Heart left ventricle (tissue), 16 donors: ENCODE data around the gene SOHLH2. TPM values are rescaled to one million over a fixed set of nuclear protein-coding genes. Genes with fewer than 3 reads are reported as not detected.

Source experiments
- ATAC-seq, 4 donors: fragments of 200-7000 bp; cut with Tn5 transposase; one replicate each; pipeline ENCODE4 v1.9.1; 2020 to 2022; ENCODE audit warnings: moderate library complexity in 4 of 4, mild to moderate bottlenecking in 3 of 4, moderate number of reproducible peaks in 1 of 4
- DNase-seq, 5 donors: peaks; one replicate each; pipeline ENCODE4 v3.0.0-alpha.2; 2020
- H3K27ac ChIP-seq, 12 donors: fragments of 200-600 bp; sonication (generic) in 4 of 12; one replicate each; pipeline versions ENCODE4 v1.5.0 to v1.8.0; 2016 to 2022; ENCODE audit warnings: mild to moderate bottlenecking in 2 of 12
- H3K27me3 ChIP-seq, 9 donors: fragments of 200-600 bp; sonication (generic) in 2 of 9; one replicate each; pipeline versions ENCODE4 v1.5.1 to v1.8.0; 2016 to 2022; ENCODE audit warnings: mild to moderate bottlenecking in 3 of 9
- H3K36me3 ChIP-seq, 9 donors: fragments of 200-600 bp; sonication (generic) in 2 of 9; one replicate each; pipeline versions ENCODE4 v1.5.0 to v1.8.0; 2018 to 2022; ENCODE audit warnings: mild to moderate bottlenecking in 2 of 9
- H3K4me1 ChIP-seq, 12 donors: fragments of 200-600 bp; sonication (generic) in 4 of 12; one replicate each; pipeline versions ENCODE4 v1.5.0 to v1.8.0; 2016 to 2022; ENCODE audit warnings: mild to moderate bottlenecking in 3 of 12
- H3K4me3 ChIP-seq, 12 donors: fragments of 200-600 bp; sonication (generic) in 4 of 12; one replicate each; pipeline versions ENCODE4 v1.5.0 to v1.8.0; 2017 to 2022; ENCODE audit warnings: mild to moderate bottlenecking in 9 of 12, moderate library complexity in 4 of 12
- H3K9me3 ChIP-seq, 12 donors: fragments of 200-600 bp; sonication (generic) in 4 of 12; one replicate each; pipeline versions ENCODE4 v1.5.0 to v1.8.0; 2016 to 2022; ENCODE audit warnings: mild to moderate bottlenecking in 1 of 12
- POLR2A ChIP-seq, 2 donors: fragments of 450-650 bp; IDR thresholded peaks; one replicate each; pipeline ENCODE4 v1.6.1; 2017; ENCODE audit warnings: antibody characterized with exemption in 2 of 2, mild to moderate bottlenecking in 2 of 2, moderate library complexity in 2 of 2
- WGBS, 4 donors: extraction: QIAGEN DNeasy Blood & Tissue Kit in 2 of 4; methylation state at CpG; one replicate each; pipeline versions ENCODE4 v1.1.5 to v1.1.7; 2013 to 2018; 5-methylcytosine and 5-hydroxymethylcytosine counted together
- intact Hi-C, 10 donors: fragments of 100-400 bp; cut with DNase I; formaldehyde crosslinking; loops; one replicate each; pipeline versions ENCODE4 v1.11.1 to v1.14.2; 2022
- polyA plus RNA-seq, 2 donors: library from polyadenylated mRNA; stranded (reverse); fragments of 200-250 nt; gene quantifications; one replicate each; pipeline ENCODE4 v1.2.3, GENCODE V29; 2013
- total RNA-seq, 9 donors: library from RNA; depleted of rRNA in 2 of 9; stranded (reverse); fragments of >200 nt in 2 of 9; fragmentation: NEBNext Ultra II Directional in 3 of 9; extraction: Animal tissue kit (Norgen Biotek cat#: 25700) in 3 of 9; gene quantifications; one replicate each; pipeline versions ENCODE4 v1.1.0 to v1.2.4, GENCODE V29; 2016 to 2023
- TF ChIP-seq, protein P1 (sequence below), 12 donors: fragments of 200-600 bp; sonication (generic) in 4 of 12; IDR thresholded peaks; one replicate each; pipeline versions ENCODE4 v1.5.0 to v1.8.0; 2018 to 2022; ENCODE audit warnings: antibody characterized with exemption in 12 of 12, mild to moderate bottlenecking in 5 of 12
- donor health status: ischemic (EF 13 %, LVEDD 7.1; RV severe dilation, severe dysfunction).
- donor health status: healthy with polysubstance abuse.
- donor health status: DM: no; HTN: yes; CAD: no.
- donor health status: DM: no; HTN: no; CAD: no.
- donor health status: ischemic (EF 25% LVEDD 6.9; RV normal size, moderate dysfunction).
- donor health status: ischemic (EF 25% LVEDD 5.7; RV mildly dilated, moderate dysfunction).
- donor health status: healthy.
- donor health status: DM: yes; HTN: yes; CAD: no.
- donor health status: ischemic (EF 35%, LVEDD 5.7; RV mildly dilated, moderate dysfunction).
- donor health status: nonischemic (EF 11% LVEDD 7.7; RV severe dilation, severe dysfunction).
- donor health status: DM: yes; HTN: yes; CAD: no.
- donor health status: PGD.
- donor health status: ischemic (EF 29% LVEDD 5.4; RV normal size, mild dysfunction).
- donor health status: nonischemic (EF 23%, LVEDD 6.1; RV moderate dilation, normal function).

The SOHLH2 gene
- total and polyA plus RNA-seq, 11 donors: 0.15 to 2.9 (median 0.68) TPM; not detected in 4

DNA sequence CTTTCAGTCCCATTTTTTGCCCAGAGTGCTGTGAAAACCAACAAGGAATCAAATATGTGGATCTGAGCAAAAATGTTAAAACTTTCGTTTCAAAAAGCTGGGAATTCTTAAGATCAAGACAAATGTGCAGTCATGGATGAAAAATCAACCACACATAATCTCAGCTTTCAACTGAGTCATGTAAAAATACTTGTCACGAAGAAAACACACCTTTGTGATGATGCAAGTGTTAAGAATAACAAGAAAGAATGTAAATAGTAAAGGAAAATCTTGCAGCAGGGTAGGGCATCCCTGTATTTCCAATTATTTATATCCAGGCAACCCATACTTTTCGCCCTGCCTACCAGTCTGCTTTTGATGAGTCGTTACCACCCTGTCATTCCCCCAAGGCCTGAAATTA is 55.7 kb downstream of the SOHLH2 start:
- no peak for TF ChIP-seq POLR2A (IDR thresholded peaks at IDR 0.05)
- TF ChIP-seq, protein P1, sequence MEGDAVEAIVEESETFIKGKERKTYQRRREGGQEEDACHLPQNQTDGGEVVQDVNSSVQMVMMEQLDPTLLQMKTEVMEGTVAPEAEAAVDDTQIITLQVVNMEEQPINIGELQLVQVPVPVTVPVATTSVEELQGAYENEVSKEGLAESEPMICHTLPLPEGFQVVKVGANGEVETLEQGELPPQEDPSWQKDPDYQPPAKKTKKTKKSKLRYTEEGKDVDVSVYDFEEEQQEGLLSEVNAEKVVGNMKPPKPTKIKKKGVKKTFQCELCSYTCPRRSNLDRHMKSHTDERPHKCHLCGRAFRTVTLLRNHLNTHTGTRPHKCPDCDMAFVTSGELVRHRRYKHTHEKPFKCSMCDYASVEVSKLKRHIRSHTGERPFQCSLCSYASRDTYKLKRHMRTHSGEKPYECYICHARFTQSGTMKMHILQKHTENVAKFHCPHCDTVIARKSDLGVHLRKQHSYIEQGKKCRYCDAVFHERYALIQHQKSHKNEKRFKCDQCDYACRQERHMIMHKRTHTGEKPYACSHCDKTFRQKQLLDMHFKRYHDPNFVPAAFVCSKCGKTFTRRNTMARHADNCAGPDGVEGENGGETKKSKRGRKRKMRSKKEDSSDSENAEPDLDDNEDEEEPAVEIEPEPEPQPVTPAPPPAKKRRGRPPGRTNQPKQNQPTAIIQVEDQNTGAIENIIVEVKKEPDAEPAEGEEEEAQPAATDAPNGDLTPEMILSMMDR (IDR thresholded peaks at IDR 0.05): no peak
- Histone ChIP-seq H3K27me3 (peaks cover 0 to 4% (median 0%) of the 10 kb centered on the region in 9 donors), H3K27ac (no peak overlapping the region), H3K4me1 (peaks cover 0 to 15% (median 5%) of the 10 kb centered on the region in 12 donors), H3K36me3 (no peaks in the 10 kb centered on the region), H3K4me3 (no peak overlapping the region), H3K9me3 (no peaks in the 10 kb centered on the region)
- DNase-seq (no peak), ATAC-seq (no peak)
- 77 to 88% (median 80%) methylated on average over 4 of the region's 4 CpGs for WGBS, 4 donors
- intact Hi-C loops: loop anchor here in 1 of 10 donors (10.0 kb wide), 1 partner anchor 106 kb away; no protein-coding TSS in a partner anchor

DNA sequence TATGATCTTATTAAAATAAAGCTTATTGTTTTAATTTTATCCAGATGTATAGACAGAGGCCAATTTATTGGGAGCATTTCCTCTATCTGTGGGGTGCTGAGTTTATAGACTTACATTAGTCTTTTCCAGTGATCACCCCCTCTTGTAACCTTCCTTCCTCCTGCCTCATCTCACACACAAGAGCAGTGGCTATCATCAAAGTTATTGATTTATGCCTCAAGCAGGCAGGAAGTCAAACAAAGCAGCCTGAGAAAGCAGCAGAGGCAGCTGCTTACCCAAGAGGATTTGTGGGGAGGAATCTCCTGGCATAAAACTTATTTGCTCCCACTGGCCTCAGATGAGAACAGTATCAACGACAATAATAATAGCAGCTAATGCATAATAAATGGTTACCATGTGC is 56.9 kb downstream of the SOHLH2 start:
- 49 to 78% (median 60%) methylated on average over 1 of the region's 1 CpG for WGBS, 4 donors
- Histone ChIP-seq H3K4me3 (no peak overlapping the region), H3K27me3 (peaks cover 0 to 4% (median 0%) of the 10 kb centered on the region in 9 donors), H3K4me1 (peaks cover 0 to 10% (median 3%) of the 10 kb centered on the region in 12 donors), H3K27ac (no peak overlapping the region), H3K36me3 (no peaks in the 10 kb centered on the region), H3K9me3 (no peaks in the 10 kb centered on the region)
- DNase-seq: no peak
- ATAC-seq: no peak
- TF ChIP-seq, protein P1 (IDR thresholded peaks at IDR 0.05): no peak
- TF ChIP-seq POLR2A (IDR thresholded peaks at IDR 0.05): no peak
- intact Hi-C loops: loop anchor here in 1 of 10 donors (10.0 kb wide), 1 partner anchor 107 kb away; no protein-coding TSS in a partner anchor

DNA sequence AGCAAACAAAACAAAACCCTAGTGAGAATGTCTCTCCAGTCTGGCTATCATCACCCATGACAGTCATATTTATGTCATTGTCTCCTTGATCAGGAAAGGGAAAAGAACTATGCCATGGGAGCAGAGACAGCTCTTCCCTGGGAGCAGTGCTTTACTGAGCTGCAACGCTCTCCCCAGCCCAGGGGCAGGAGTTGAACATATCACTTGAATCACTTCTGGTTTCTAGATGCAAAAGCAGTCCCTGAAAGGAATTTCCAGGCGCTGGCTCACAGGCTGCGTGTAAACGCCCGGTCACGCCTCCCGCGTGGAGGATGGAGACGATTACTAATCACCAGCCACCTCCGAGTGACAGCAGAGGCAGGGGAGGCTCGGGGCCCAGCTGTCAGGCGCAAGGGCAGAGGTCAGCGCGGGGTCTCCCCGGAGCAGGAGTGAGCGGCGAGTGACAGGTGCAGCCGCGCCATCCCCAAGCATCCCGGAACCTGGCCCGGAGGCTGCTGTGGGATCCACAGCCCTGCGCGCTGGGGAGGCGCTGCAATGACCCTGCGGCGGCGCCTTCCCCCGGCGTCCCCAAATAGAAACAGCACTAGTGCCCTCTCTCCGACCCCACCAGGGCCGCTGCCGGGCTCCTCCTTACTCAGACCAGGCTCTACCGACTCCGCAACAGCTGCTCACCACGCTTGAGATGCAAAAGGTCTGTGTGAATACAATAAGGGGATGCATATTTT is 59.6 kb downstream of the SOHLH2 start:
- WGBS, 4 donors: 4 to 8% (median 6%) methylated on average over 16 to 35 of the region's 35 CpGs
- Histone ChIP-seq H3K9me3 (peaks cover 0 to 9% (median 0%) of the 10 kb centered on the region in 12 donors), H3K4me3 (peak overlapping the region in 11 of 12 donors; percentile 9 to 54 (median 43)), H3K27me3 (peaks cover 0 to 4% (median 0%) of the 10 kb centered on the region in 9 donors), H3K36me3 (no peaks in the 10 kb centered on the region), H3K27ac (peak overlapping the region in 2 of 12 donors; percentile 13 to 44), H3K4me1 (peaks cover 0 to 10% (median 3%) of the 10 kb centered on the region in 12 donors)
- ATAC-seq: peak in 3 of 4 donors; percentile 56 to 90 (median 80)
- intact Hi-C loops: loop anchor here in 1 of 10 donors (10.0 kb wide), 1 partner anchor 110 kb away; no protein-coding TSS in a partner anchor
- no peak for TF ChIP-seq POLR2A (IDR thresholded peaks at IDR 0.05)
- TF ChIP-seq, protein P1 (IDR thresholded peaks at IDR 0.05): no peak
- DNase-seq: peak in 3 of 5 donors; percentile 18 to 54 (median 30)

DNA sequence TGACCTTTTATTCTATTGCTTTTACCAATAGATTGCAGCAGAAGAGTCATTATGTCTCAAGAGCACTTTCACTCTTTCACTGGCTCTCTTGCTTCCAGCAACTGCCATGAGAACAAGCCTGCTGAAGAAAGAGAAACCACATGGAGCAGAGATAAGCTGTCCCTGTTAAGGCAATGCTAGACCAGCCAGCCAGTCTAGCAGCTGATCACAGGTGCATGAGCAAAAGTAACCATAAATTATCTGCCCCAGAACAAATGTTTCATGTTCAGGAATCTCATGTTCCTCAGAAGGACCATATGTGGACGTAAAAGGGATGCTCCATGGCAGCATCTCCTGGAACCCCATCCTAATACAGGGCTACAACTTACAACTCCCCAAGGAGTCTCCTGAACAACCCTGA is 62.8 kb downstream of the SOHLH2 start:
- no peaks in the 10 kb centered on the region for H3K36me3 ChIP-seq
- intact Hi-C loops: loop anchor here in 1 of 10 donors (10.0 kb wide), 1 partner anchor 113 kb away; no protein-coding TSS in a partner anchor
- H3K4me3 ChIP-seq: no peak overlapping the region
- TF ChIP-seq, protein P1 (IDR thresholded peaks at IDR 0.05): no peak
- TF ChIP-seq POLR2A (IDR thresholded peaks at IDR 0.05): no peak
- ATAC-seq (no peak), DNase-seq (no peak)
- WGBS, 4 donors: 60 to 100% (median 88%) methylated on average over 1 of the region's 1 CpG
- H3K9me3 ChIP-seq: peaks cover 0 to 9% (median 0%) of the 10 kb centered on the region in 12 donors
- H3K27ac ChIP-seq: no peak overlapping the region
- H3K27me3 ChIP-seq: peaks cover 0 to 4% (median 0%) of the 10 kb centered on the region in 9 donors
- peaks cover 0 to 10% (median 3%) of the 10 kb centered on the region in 12 donors for H3K4me1 ChIP-seq
